HEK293 (cell line): ENCODE results near the gene FILIP1L.

Experiments used
- ZBTB1 ChIP-seq: fragments of 450-650 bp; formaldehyde crosslinking; IDR thresholded peaks from 2 replicates; pipeline ENCODE4 v1.5.1; 2016; ENCODE audit warnings: missing biosample characterization, missing genetic modification characterization
- ZBTB48 ChIP-seq: fragments of 450-650 bp; formaldehyde crosslinking; IDR thresholded peaks from 2 replicates; pipeline ENCODE4 v1.5.1; 2016; ENCODE audit warnings: missing biosample characterization, missing genetic modification characterization
- ZNF223 ChIP-seq: fragments of 450-650 bp; formaldehyde crosslinking; IDR thresholded peaks from 2 replicates; pipeline ENCODE4 v1.5.1; 2016; ENCODE audit warnings: missing biosample characterization, missing genetic modification characterization
- ZNF274 ChIP-seq, 2 experiments: fragments of 200-500 bp in 1 of 2; fragments of 450-650 bp in 1 of 2; sonication (Bioruptor generic) in 1 of 2; formaldehyde crosslinking in 1 of 2; IDR thresholded peaks; 2 replicates each; pipeline versions ENCODE4 v1.5.1 to v1.6.1; 2014 to 2016; ENCODE audit warnings: borderline replicate concordance in 1 of 2, inconsistent platforms in 1 of 2, low read length in 1 of 2, missing biosample characterization in 1 of 2, missing genetic modification characterization in 1 of 2
- ZNF292 ChIP-seq: fragments of 450-650 bp; formaldehyde crosslinking; IDR thresholded peaks from 2 replicates; pipeline ENCODE4 v1.5.1; 2016; ENCODE audit warnings: low read depth, missing biosample characterization, missing genetic modification characterization, borderline replicate concordance
- ZNF37A ChIP-seq: fragments of 450-650 bp; IDR thresholded peaks from 2 replicates; pipeline ENCODE4 v1.5.1; 2018; ENCODE audit warnings: missing biosample characterization, missing genetic modification characterization
- ZNF558 ChIP-seq: fragments of 450-650 bp; formaldehyde crosslinking; IDR thresholded peaks from 2 replicates; pipeline ENCODE4 v1.5.1; 2016; ENCODE audit warnings: missing biosample characterization, missing genetic modification characterization
- TF ChIP-seq, protein P1 (sequence below): fragments of 450-650 bp; formaldehyde crosslinking; IDR thresholded peaks from 2 replicates; pipeline ENCODE4 v1.5.1; 2016; ENCODE audit warnings: missing biosample characterization, missing genetic modification characterization, borderline replicate concordance
- TF ChIP-seq, protein P2 (sequence below): fragments of 450-650 bp; formaldehyde crosslinking; IDR thresholded peaks from 2 replicates; pipeline ENCODE4 v1.5.1; 2016; ENCODE audit warnings: missing biosample characterization, missing genetic modification characterization

DNA sequence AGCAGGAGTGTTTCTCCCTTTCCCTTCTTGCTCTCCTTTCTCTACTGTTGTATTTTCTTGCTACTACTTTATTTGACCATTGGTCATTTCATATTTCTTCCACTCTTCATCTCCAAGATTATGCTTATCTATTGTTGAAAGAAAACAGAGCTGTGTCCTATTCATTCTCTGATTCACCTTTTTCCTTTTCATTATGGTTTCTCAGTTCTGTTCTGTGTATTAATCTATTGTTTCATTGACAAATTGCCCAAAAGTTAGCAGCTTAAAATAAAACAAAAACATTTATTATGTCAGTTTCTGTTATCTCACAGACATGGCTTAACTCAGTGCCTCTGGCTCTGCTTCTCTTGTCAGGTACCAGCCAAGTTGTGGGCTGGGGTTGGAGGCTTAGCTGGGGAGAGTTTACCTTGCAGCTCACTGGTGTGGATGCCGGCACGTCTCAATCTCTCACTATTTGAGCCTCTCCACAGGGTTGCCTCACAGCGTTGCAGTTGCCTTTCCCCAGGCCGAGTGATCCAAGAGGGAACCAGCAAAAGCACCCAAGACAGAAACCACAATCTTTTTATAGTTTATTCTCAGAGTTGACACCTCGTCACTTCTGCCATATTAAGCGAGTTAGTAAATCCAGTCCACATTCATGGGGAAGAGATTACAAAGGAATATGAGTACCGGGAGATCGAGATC is 36.9 kb upstream of the FILIP1L start:
- TF ChIP-seq, protein P1, sequence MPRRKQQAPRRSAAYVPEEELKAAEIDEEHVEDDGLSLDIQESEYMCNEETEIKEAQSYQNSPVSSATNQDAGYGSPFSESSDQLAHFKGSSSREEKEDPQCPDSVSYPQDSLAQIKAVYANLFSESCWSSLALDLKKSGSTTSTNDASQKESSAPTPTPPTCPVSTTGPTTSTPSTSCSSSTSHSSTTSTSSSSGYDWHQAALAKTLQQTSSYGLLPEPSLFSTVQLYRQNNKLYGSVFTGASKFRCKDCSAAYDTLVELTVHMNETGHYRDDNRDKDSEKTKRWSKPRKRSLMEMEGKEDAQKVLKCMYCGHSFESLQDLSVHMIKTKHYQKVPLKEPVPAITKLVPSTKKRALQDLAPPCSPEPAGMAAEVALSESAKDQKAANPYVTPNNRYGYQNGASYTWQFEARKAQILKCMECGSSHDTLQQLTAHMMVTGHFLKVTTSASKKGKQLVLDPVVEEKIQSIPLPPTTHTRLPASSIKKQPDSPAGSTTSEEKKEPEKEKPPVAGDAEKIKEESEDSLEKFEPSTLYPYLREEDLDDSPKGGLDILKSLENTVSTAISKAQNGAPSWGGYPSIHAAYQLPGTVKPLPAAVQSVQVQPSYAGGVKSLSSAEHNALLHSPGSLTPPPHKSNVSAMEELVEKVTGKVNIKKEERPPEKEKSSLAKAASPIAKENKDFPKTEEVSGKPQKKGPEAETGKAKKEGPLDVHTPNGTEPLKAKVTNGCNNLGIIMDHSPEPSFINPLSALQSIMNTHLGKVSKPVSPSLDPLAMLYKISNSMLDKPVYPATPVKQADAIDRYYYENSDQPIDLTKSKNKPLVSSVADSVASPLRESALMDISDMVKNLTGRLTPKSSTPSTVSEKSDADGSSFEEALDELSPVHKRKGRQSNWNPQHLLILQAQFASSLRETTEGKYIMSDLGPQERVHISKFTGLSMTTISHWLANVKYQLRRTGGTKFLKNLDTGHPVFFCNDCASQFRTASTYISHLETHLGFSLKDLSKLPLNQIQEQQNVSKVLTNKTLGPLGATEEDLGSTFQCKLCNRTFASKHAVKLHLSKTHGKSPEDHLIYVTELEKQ (tag by site-specific recombination) = no peak
- TF ChIP-seq ZNF274 (IDR thresholded peaks at IDR 0.05; ENCODE audit: low read length) = no peak
- TF ChIP-seq ZNF274 (tag by site-specific recombination; IDR thresholded peaks at IDR 0.05; ENCODE audit: borderline replicate concordance) = no peak
- TF ChIP-seq, protein P2, sequence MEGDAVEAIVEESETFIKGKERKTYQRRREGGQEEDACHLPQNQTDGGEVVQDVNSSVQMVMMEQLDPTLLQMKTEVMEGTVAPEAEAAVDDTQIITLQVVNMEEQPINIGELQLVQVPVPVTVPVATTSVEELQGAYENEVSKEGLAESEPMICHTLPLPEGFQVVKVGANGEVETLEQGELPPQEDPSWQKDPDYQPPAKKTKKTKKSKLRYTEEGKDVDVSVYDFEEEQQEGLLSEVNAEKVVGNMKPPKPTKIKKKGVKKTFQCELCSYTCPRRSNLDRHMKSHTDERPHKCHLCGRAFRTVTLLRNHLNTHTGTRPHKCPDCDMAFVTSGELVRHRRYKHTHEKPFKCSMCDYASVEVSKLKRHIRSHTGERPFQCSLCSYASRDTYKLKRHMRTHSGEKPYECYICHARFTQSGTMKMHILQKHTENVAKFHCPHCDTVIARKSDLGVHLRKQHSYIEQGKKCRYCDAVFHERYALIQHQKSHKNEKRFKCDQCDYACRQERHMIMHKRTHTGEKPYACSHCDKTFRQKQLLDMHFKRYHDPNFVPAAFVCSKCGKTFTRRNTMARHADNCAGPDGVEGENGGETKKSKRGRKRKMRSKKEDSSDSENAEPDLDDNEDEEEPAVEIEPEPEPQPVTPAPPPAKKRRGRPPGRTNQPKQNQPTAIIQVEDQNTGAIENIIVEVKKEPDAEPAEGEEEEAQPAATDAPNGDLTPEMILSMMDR (tag by site-specific recombination) = no peak
- no peak for TF ChIP-seq ZBTB1
- TF ChIP-seq ZBTB48 (tag by site-specific recombination) = no peak
- TF ChIP-seq ZNF223 = no peak
- TF ChIP-seq ZNF292 (tag by site-specific recombination) = no peak
- no peak for TF ChIP-seq ZNF558 (tag by site-specific recombination)
- TF ChIP-seq ZNF37A (tag by site-specific recombination) = no peak
